Keratinocyte (primary cell): ENCODE data around the gene SLC6A1. TPM values are rescaled to one million over a fixed set of nuclear protein-coding genes. Genes with fewer than 3 reads are reported as not detected.
A peak's percentile ranks its signal among the peaks of the same experiment; 100 is the strongest.

Source experiments
- DNase-seq: peaks from one replicate; pipeline ENCODE4 v3.0.0-alpha.2; 2011; ENCODE audit warnings: low read depth, missing footprints, low spot score
- FAIRE-seq: peaks from 2 replicates; lab custom pipeline; 2011; peaks lifted over from hg19 to GRCh38; lab: Jason Lieb, UNC
- H2AFZ ChIP-seq: 2 replicates; pipeline ENCODE4 v1.6.0; 2012; ENCODE audit warnings: low read length, control low read depth, inconsistent platforms; ENCODE audit not compliant: control insufficient read depth
- H3K27ac ChIP-seq: 2 replicates; pipeline ENCODE4 v1.5.1; 2011; ENCODE audit warnings: low read length; ENCODE audit not compliant: control insufficient read depth, insufficient read depth
- H3K27me3 ChIP-seq: 3 replicates; pipeline ENCODE4 v1.6.0; 2011; ENCODE audit warnings: low read length; ENCODE audit not compliant: control insufficient read depth, insufficient read depth; ENCODE audit errors: extremely low read depth
- H3K36me3 ChIP-seq, 2 experiments: 2 replicates in 1 of 2; 3 replicates in 1 of 2; pipeline ENCODE4 v1.5.1; 2011; ENCODE audit warnings: low read length in 2 of 2, mild to moderate bottlenecking in 1 of 2; ENCODE audit not compliant: control insufficient read depth in 2 of 2, insufficient read depth in 2 of 2; ENCODE audit errors: extremely low read depth in 1 of 2
- H3K4me1 ChIP-seq: 3 replicates; pipeline ENCODE4 v1.5.1; 2011; ENCODE audit warnings: low read length; ENCODE audit not compliant: control insufficient read depth, insufficient read depth; ENCODE audit errors: extremely low read depth
- H3K4me2 ChIP-seq: 3 replicates; pipeline ENCODE4 v1.6.0; 2011; ENCODE audit warnings: low read depth, low read length; ENCODE audit not compliant: control insufficient read depth, insufficient read depth; ENCODE audit errors: extremely low read depth
- H3K4me3 ChIP-seq, 3 experiments: fragments of 200-600 bp in 1 of 3; sonication (generic) in 1 of 3; 2 replicates in 2 of 3; 3 replicates in 1 of 3; pipeline ENCODE4 v1.5.1; 2011 to 2016; ENCODE audit warnings: low read length in 3 of 3, mild to moderate bottlenecking in 3 of 3, control low read depth in 2 of 3, inconsistent platforms in 1 of 3, low read depth in 1 of 3, mixed read lengths in 1 of 3, mixed run types in 1 of 3, moderate library complexity in 1 of 3; ENCODE audit not compliant: control insufficient read depth in 2 of 3, insufficient read depth in 2 of 3; ENCODE audit errors: extremely low read depth in 1 of 3
- H3K79me2 ChIP-seq: 2 replicates; pipeline ENCODE4 v1.6.0; 2012; ENCODE audit warnings: low read length; ENCODE audit not compliant: control insufficient read depth, insufficient read depth
- H3K9ac ChIP-seq: 3 replicates; pipeline ENCODE4 v1.6.0; 2011; ENCODE audit warnings: low read length; ENCODE audit not compliant: control insufficient read depth, insufficient read depth; ENCODE audit errors: extremely low read depth
- H3K9me1 ChIP-seq: 3 replicates; pipeline ENCODE4 v1.6.0; 2011; ENCODE audit warnings: low read length; ENCODE audit not compliant: control insufficient read depth, insufficient read depth; ENCODE audit errors: extremely low read depth
- H3K9me3 ChIP-seq: 2 replicates; pipeline ENCODE4 v1.5.1; 2012; ENCODE audit warnings: low read depth, low read length; ENCODE audit not compliant: control insufficient read depth
- H4K20me1 ChIP-seq: 3 replicates; pipeline ENCODE4 v1.6.0; 2011; ENCODE audit warnings: low read length; ENCODE audit not compliant: control insufficient read depth, insufficient read depth; ENCODE audit errors: extremely low read depth
- CTCF ChIP-seq, 3 experiments: IDR thresholded peaks in 1 of 3; conservative IDR thresholded peaks in 1 of 3; optimal IDR thresholded peaks in 1 of 3; 2 replicates in 2 of 3; 3 replicates in 1 of 3; pipeline versions ENCODE3 to v1.5.1; 2011; ENCODE audit warnings: low read length in 3 of 3, mild to moderate bottlenecking in 3 of 3, moderate library complexity in 2 of 3, control low read depth in 1 of 3, inconsistent platforms in 1 of 3; ENCODE audit not compliant: insufficient read depth in 2 of 3; ENCODE audit errors: extremely low read depth in 1 of 3
- EZH2 ChIP-seq: IDR thresholded peaks from one replicate; pipeline ENCODE4 v1.6.1; 2012; ENCODE audit warnings: inconsistent platforms, mild to moderate bottlenecking, low read length, moderate library complexity
- dilution Hi-C: fragments of 300-500 bp; cut with MboI; formaldehyde crosslinking; loops from one replicate; pipeline ENCODE4 v1.7.0; 2020; ENCODE audit warnings: low sequenced_read_pairs; ENCODE audit not compliant: extremely low pct_ligation_motif_present
- polyA plus RNA-seq, 5 experiments: library from polyadenylated mRNA; depleted of rRNA in 3 of 5; stranded (reverse) in 3 of 5; stranded (forward) in 1 of 5; unstranded in 1 of 5; fragments of >200 nt; gene quantifications; 1 replicate in 1 of 5; 2 replicates in 3 of 5; 3 replicates in 1 of 5; pipeline versions ENCODE4 v1.2.1 to v1.2.3, GENCODE V29; 2011 to 2012; ENCODE audit warnings: missing spikeins in 2 of 5, low read depth in 1 of 5, low replicate concordance in 1 of 5

The SLC6A1 gene
- polyA plus RNA-seq, 1 donor (not counting 4 experiments of a cell fraction or from before 2014, with no cell fraction given), result not detected

GRCh38 chr3:10999221-11000107, 6.9 kb downstream of the SLC6A1 start:
- H3K27ac ChIP-seq, result no peak overlapping the region
- dilution Hi-C loops, result no loop called here
- H2AFZ ChIP-seq, result no peak overlapping the region
- no peak for DNase-seq
- peaks cover 56% of the 10 kb centered on the region for H3K27me3 ChIP-seq
- no peak for FAIRE-seq
- H3K9me3 ChIP-seq, result no peaks in the 10 kb centered on the region
- no peaks in the 10 kb centered on the region for H3K4me1 ChIP-seq
- no peak overlapping the region for H3K4me2 ChIP-seq
- H3K4me3 ChIP-seq, result no peak overlapping the region
- H3K9me1 ChIP-seq, result no peaks in the 10 kb centered on the region
- no peaks in the 10 kb centered on the region for H3K36me3 ChIP-seq
- H3K9ac ChIP-seq, result no peak overlapping the region
- no peaks in the 10 kb centered on the region for H4K20me1 ChIP-seq
- H3K79me2 ChIP-seq, result no peaks in the 10 kb centered on the region
- no peak for TF ChIP-seq EZH2
- TF ChIP-seq CTCF (optimal IDR thresholded peaks at IDR 0.05 in 1 of 3, IDR thresholded peaks at IDR 0.05 in 1 of 3, conservative IDR thresholded peaks at IDR 0.05 in 1 of 3; ENCODE audit: extremely low read depth in 1 of 3, insufficient read depth in 2 of 3, low read length in 3 of 3), result no peak

GRCh38 chr3:11000528-11000927, 8.0 kb downstream of the SLC6A1 start:
- no peaks in the 10 kb centered on the region for H4K20me1 ChIP-seq

More at GRCh38 chr3:11000528-11000927, 8.0 kb downstream of the SLC6A1 start:
- H3K9me1 ChIP-seq, result no peaks in the 10 kb centered on the region
- DNase-seq, result no peak
- FAIRE-seq, result no peak
- H3K4me2 ChIP-seq, result no peak overlapping the region
- H3K27ac ChIP-seq, result no peak overlapping the region
- dilution Hi-C loops, result no loop called here
- TF ChIP-seq EZH2 (peak; percentile 20), CTCF (optimal IDR thresholded peaks at IDR 0.05 in 1 of 3, IDR thresholded peaks at IDR 0.05 in 1 of 3, conservative IDR thresholded peaks at IDR 0.05 in 1 of 3; ENCODE audit: extremely low read depth in 1 of 3, insufficient read depth in 2 of 3, low read length in 3 of 3) (no peak)
- H3K4me1 ChIP-seq, result peaks cover 5% of the 10 kb centered on the region
- no peaks in the 10 kb centered on the region for H3K79me2 ChIP-seq
- H3K4me3 ChIP-seq, result no peak overlapping the region
- H3K36me3 ChIP-seq, result no peaks in the 10 kb centered on the region
- H2AFZ ChIP-seq, result no peak overlapping the region
- H3K9ac ChIP-seq, result no peak overlapping the region
- no peaks in the 10 kb centered on the region for H3K9me3 ChIP-seq
- peaks cover 46% of the 10 kb centered on the region for H3K27me3 ChIP-seq
